ENCODE results near the gene KCNK5. TPM values are rescaled to one million over a fixed set of nuclear protein-coding genes. Genes with fewer than 3 reads are reported as not detected.

Gene KCNK5
- total RNA-seq, 4 donors from 2014 or later = 1.0 to 4.8 (median 2.0) TPM

GRCh38 chr6:39269961-39270360 is 40.7 kb upstream of the KCNK5 start:
- no peaks in the 10 kb centered on the region for H3K4me1 ChIP-seq
- intact Hi-C loops (cut with DNase I; ENCODE audit: low total_unique reads) = no loop called here
- H3K9me3 ChIP-seq = no peaks in the 10 kb centered on the region
- no peak overlapping the region for H3K27ac ChIP-seq
- no peaks in the 10 kb centered on the region for H3K27me3 ChIP-seq
- DNase-seq = no peak
- TF ChIP-seq, protein P1, sequence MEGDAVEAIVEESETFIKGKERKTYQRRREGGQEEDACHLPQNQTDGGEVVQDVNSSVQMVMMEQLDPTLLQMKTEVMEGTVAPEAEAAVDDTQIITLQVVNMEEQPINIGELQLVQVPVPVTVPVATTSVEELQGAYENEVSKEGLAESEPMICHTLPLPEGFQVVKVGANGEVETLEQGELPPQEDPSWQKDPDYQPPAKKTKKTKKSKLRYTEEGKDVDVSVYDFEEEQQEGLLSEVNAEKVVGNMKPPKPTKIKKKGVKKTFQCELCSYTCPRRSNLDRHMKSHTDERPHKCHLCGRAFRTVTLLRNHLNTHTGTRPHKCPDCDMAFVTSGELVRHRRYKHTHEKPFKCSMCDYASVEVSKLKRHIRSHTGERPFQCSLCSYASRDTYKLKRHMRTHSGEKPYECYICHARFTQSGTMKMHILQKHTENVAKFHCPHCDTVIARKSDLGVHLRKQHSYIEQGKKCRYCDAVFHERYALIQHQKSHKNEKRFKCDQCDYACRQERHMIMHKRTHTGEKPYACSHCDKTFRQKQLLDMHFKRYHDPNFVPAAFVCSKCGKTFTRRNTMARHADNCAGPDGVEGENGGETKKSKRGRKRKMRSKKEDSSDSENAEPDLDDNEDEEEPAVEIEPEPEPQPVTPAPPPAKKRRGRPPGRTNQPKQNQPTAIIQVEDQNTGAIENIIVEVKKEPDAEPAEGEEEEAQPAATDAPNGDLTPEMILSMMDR (IDR thresholded peaks at IDR 0.05) = no peak
- no peak for TF ChIP-seq POLR2A (IDR thresholded peaks at IDR 0.05)
- H3K4me3 ChIP-seq = no peak overlapping the region
- no peaks in the 10 kb centered on the region for H3K36me3 ChIP-seq

- H3K36me3 ChIP-seq = no peaks in the 10 kb centered on the region
- no peaks in the 10 kb centered on the region for H3K27me3 ChIP-seq
- H3K27ac ChIP-seq = no peak overlapping the region
- H3K9me3 ChIP-seq = no peaks in the 10 kb centered on the region
- no peak for DNase-seq
- no peaks in the 10 kb centered on the region for H3K4me1 ChIP-seq
- H3K4me3 ChIP-seq = no peak overlapping the region
- intact Hi-C loops (cut with DNase I; ENCODE audit: low total_unique reads) = no loop called here
- no peak for TF ChIP-seq POLR2A (IDR thresholded peaks at IDR 0.05)
- TF ChIP-seq, protein P1 (IDR thresholded peaks at IDR 0.05) = no peak
Measured at GRCh38 chr6:39268721-39269120, 39.4 kb upstream of the KCNK5 start.

- H3K27me3 ChIP-seq = no peaks in the 10 kb centered on the region
- H3K9me3 ChIP-seq = no peaks in the 10 kb centered on the region
- no peak for DNase-seq
- H3K27ac ChIP-seq = no peak overlapping the region
- no peak for TF ChIP-seq POLR2A (IDR thresholded peaks at IDR 0.05)
- TF ChIP-seq, protein P1 (IDR thresholded peaks at IDR 0.05) = no peak
- no peak overlapping the region for H3K4me3 ChIP-seq
- no peaks in the 10 kb centered on the region for H3K36me3 ChIP-seq
- intact Hi-C loops (cut with DNase I; ENCODE audit: low total_unique reads) = no loop called here
- no peaks in the 10 kb centered on the region for H3K4me1 ChIP-seq
Measured at GRCh38 chr6:39268171-39268570, 38.9 kb upstream of the KCNK5 start.

DNA sequence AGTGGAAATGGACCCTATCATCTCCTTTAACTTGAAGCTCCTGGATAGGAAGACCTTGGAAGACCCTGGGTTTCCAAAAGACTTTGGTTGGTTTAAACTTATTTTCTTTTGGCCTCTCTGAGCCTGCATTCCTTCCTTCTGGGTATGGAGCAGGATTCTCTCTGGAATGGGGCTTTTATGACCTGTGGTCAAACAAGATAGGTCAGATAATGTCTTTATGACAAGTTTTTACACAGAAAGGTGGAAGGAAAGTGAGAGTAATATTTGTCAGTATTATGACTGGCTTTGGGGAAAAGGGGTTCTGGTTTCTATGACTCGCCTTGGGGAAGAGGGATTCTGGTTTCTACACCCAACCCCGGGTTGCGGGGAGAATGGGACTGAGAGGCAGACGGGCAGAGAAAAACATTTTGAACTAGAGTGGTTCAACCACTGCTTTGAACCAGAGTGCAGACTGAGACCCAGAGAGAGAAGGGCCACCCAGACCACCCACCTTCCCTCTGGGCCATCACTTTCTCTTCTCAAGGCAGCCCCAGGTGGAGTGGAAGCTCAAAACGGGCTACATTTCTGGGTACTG is 37.6 kb upstream of the KCNK5 start:
- intact Hi-C loops (cut with DNase I; ENCODE audit: low total_unique reads) = no loop called here
- H3K27me3 ChIP-seq = no peaks in the 10 kb centered on the region
- H3K9me3 ChIP-seq = no peaks in the 10 kb centered on the region
- no peaks in the 10 kb centered on the region for H3K4me1 ChIP-seq
- TF ChIP-seq, protein P1 (IDR thresholded peaks at IDR 0.05) = no peak
- TF ChIP-seq POLR2A (IDR thresholded peaks at IDR 0.05) = no peak
- DNase-seq = no peak
- H3K4me3 ChIP-seq = no peak overlapping the region
- no peak overlapping the region for H3K27ac ChIP-seq
- H3K36me3 ChIP-seq = no peaks in the 10 kb centered on the region

- TF ChIP-seq POLR2A (IDR thresholded peaks at IDR 0.05) = no peak
- TF ChIP-seq, protein P1 (IDR thresholded peaks at IDR 0.05) = no peak
- no peak for DNase-seq
- Histone ChIP-seq H3K9me3 (no peaks in the 10 kb centered on the region), H3K4me1 (no peaks in the 10 kb centered on the region), H3K27me3 (no peaks in the 10 kb centered on the region), H3K27ac (no peak overlapping the region), H3K36me3 (no peaks in the 10 kb centered on the region), H3K4me3 (no peak overlapping the region)
- intact Hi-C loops (cut with DNase I; ENCODE audit: low total_unique reads) = no loop called here
Measured at GRCh38 chr6:39266375-39266774, 37.1 kb upstream of the KCNK5 start.

Data from uterus (tissue), 4 donors.